Measurements from ENCODE around the gene NRP2.

- TF ChIP-seq CTCF (conservative IDR thresholded peaks at IDR 0.05 in 1 of 2, IDR thresholded peaks at IDR 0.05 in 1 of 2; ENCODE audit: low read depth in 1 of 2, low read length in 2 of 2) (no peak), EZH2 (IDR thresholded peaks at IDR 0.05; ENCODE audit: low read length, missing control alignments) (no peak)
Observed at GRCh38 chr2:205771031-205771430, 88.7 kb downstream of the NRP2 start.

Measured in fibroblast of lung (primary cell).